ENCODE results near the gene RPF1.
A peak's percentile ranks its signal among the peaks of the same experiment; 100 is the strongest.
"Not testable (repeated sequence)": the region's sequence is repeated elsewhere in the genome, so short reads cannot be mapped to it uniquely, and the experiment has no call there.

Gene RPF1

DNA sequence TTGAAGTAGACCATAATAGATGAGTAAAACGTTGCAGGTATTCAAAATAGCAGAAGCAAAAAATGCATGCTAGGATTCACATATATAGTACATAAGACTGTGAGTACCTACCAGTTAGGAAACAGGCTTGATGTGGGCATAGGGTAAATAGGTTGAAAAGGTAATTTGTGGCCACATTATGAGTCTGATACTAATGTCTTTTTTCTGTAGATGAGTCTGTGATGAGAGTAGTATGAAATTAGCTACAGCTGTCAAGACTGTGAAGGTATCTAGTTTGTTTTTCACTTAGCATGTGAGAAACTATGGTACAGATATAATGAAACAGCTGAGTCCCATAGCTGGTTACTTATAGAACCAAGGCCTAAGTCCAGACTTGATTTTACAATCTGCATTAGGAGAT is 14.7 kb downstream of the RPF1 start:
- DNase-seq (ENCODE audit: low spot score) = no peak

GRCh38 chr1:84496498-84496897 is 17.4 kb downstream of the RPF1 start:
- DNase-seq (ENCODE audit: low spot score) = no peak

DNA sequence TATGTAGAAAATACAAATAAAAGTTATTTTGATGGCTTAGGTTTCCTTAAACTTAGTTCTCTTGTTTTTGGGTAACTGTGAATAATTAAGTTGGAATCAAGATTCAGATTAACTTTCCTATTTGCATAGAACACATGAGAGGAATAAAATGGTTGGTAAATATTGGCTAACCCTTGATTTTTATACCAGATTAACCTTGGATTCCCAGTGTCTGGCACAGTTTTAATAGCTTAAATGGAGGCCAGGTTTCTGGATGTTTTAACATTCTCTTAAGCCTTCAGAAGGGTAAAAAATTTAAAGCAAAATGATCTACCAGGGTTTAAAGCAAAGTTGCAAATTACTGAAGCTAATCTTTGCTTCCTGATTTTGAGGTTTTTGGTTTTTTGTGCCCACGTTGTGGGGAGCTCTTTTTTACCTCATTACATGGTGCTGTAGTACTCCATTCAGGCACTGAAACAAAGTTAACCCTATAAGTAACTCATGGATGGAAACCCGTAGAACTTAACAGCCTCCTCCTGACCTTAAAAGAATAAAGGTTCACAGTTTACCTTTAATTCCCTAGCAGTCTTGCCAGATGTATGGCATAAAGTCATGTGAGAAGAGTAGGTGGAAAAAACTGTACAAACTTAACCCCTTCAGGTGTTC is 18.7 kb downstream of the RPF1 start:
- DNase-seq (ENCODE audit: low spot score) = no peak

GRCh38 chr1:84502927-84503326 is 23.9 kb downstream of the RPF1 start:
- no peak for DNase-seq (ENCODE audit: low spot score)

DNA sequence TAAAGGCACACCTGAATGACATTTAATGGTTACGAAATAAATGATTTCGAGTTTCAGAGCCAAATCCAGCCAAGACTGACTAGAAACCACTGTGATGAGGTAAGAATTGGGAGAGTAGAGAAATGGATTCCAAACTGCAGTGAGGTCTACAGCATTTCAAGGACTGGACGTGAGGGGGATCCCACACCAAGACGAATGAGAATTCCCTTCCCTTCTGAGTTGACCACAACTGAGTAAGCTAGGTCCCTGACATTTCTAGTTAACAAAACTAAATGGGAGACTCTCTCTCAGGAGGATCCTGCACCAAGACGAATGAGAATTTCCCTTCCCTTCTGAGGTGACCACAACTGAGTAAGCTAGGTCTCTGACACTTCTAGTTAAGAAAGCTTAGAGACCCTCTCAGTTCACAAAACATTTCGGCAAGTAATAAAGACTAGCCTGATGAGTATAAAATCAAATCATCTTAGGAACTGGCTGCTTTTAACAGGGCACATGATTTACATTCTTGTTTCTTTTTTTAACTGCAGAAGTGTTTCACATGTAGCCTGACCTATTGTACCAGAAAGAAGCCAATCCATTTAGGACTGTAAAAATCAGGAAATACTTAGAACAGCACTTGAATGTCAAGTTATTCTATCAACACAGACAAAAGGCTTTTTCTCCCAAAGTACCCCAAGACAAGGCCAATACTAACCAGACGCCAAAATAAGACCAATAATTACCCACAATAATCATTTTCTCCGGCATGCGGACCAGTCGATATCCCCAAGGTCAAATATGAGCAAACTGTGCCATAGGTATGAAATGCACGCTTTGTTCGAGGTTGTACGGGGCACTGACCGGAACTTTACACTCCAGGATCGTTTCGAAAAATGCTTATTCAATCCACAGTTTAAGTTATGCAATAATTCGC is 25.8 kb downstream of the RPF1 start:
- peak; percentile 19 for DNase-seq (ENCODE audit: low spot score)

GRCh38 chr1:84505493-84506001 is 26.5 kb downstream of the RPF1 start:
- DNase-seq (ENCODE audit: low spot score) = peak; percentile 72

DNA sequence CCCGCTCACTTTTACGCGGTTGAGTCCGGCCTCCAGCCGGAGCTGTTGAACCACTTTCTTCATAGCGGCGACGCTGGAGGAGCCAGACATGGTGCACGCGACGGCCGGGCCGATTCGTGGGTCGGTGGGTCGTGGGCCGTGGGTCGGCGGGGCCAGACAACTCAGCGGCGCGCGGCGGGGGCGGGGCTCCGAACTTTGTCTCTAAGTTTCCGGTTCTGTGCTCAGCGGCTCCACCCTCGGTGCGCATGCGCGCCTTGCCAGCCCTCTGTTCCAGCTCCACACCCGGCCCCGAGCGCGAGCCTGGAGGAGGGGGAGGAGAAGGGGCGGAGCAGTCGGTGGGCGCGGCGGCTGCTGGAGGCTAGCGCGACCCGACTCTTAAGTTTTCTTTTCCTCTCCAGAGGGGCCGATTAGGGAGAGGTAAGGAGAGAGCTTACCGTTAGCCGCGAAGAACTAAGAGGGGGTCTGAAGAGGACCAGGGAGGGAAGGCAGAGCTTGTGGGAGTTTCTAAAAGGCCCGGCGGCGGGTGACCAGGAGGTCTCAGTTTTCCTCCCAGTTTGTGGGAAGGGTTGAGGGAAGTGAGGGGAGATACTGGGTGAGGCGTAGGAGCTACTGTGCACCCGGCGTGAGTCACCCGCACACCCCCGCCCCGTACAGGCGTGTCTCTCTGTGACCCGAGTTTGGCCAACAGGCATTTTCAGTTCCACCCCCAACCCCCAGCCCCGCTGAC is 27.1 kb downstream of the RPF1 start, which contains the start of the genes GNG5 and SPATA1:
Gene GNG5 (minus strand): TSS at position 580 of the 727 bp plus-strand sequence. CDS start 490 bp downstream, at position 90.
Gene SPATA1 (plus strand): TSS at position 385 of the 727 bp plus-strand sequence. CDS start 9,974 bp downstream, outside the sequence.
- peak; percentile 99 for DNase-seq (ENCODE audit: low spot score)

DNA sequence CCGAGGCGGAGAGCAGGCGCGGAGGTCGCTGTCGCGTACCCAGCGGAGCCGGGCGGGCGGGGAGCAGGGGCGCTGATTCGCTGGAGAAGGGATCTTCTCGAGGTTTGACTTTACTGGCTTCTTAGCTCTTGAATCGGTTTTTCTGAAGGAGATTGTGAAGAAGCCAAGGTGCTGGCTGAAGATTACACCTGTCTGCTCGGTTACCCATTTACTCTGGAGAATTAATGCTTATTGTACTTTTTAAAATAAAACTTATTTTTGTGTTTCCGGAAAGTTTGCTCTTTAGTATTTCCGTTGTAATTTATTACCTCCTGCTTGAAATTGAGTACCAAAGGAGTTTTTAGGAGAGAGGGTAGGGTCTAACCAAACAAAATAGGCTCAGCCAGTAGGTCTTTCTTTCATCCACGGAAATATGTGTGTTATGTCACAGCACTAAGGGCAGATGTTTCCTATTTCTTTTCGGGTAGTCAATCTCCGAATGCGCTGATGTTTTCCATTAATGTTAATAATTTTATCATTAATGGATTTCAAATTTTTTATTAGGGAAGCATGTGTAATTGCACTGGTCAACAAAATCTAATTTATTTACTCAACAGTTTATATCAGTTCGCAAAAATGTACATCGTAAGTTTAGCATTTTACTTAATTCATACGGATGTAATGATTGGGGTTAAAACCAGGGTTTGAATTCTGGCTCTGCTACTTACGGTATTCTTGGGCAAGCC is 27.8 kb downstream of the RPF1 start:
- DNase-seq (ENCODE audit: low spot score) = no peak

DNA sequence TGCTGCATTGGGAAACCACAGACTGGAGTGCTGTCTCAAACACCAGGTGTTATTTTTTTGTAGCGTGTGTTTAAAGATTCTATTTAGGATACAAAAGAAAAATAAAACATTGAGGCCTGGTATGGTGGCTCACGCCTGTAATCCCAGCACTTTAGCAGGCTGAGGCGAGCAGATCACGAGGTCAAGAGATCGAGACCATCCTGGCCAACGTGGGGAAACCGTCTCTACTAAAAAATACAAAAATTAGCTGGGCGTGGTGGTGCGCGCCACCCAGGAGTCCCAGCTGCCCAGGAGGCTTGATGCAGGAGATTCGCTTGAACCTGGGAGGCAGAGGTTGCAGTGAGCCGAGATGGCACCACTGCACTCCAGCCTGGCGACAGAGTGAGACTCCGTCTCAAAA is 28.8 kb downstream of the RPF1 start:
- not testable (repeated sequence) for DNase-seq (ENCODE audit: low spot score)

GRCh38 chr1:84508510-84508909 is 29.4 kb downstream of the RPF1 start:
- DNase-seq (ENCODE audit: low spot score) = no peak

DNA sequence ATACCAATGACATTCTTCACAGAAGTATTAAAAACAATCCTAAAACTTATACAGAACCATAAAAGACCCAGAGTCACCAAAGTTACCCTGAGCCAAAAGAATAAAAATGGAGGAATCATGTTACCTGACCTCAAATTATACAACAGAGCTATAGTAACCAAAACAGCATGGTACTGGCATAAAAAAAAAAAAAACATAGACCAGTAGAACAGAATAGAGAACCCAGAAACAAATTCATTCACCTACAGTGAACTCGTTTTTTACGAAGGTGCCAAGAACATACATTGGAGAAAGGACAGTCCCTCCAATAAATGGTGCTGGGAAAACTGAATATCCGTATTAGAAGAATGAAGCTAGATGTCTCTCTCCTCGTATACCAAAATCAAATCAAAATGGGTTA is 30.0 kb downstream of the RPF1 start:
- no peak for DNase-seq (ENCODE audit: low spot score)

- DNase-seq (ENCODE audit: low spot score) = no peak
These were observed 31.1 kb downstream of the RPF1 start for GRCh38 chr1:84510165-84510564.

GRCh38 chr1:84510668-84511067 is 31.6 kb downstream of the RPF1 start:
- DNase-seq (ENCODE audit: low spot score) = no peak

DNA sequence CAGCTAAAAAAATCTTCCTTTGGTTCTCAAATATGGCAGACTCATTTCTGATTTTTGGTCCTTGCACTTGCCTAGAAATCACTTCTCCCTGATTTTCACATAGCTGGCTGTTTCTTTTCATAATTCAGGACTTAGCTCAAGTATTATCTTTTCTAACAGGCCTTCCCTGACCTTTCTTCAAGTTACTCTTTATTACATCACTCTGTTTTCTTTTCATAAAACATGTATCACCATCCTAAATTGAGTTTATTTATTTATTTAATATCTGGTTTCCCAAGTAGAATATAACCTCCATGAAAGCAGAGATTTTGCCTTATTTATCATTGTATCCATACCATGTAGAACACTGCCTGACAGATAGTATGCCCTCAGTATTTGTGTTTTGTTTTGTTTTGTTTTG is 45.5 kb downstream of the RPF1 start:
- no peak for DNase-seq (ENCODE audit: low spot score)

- DNase-seq (ENCODE audit: low spot score) = no peak
These were observed 46.7 kb downstream of the RPF1 start for GRCh38 chr1:84525779-84526178.

DNA sequence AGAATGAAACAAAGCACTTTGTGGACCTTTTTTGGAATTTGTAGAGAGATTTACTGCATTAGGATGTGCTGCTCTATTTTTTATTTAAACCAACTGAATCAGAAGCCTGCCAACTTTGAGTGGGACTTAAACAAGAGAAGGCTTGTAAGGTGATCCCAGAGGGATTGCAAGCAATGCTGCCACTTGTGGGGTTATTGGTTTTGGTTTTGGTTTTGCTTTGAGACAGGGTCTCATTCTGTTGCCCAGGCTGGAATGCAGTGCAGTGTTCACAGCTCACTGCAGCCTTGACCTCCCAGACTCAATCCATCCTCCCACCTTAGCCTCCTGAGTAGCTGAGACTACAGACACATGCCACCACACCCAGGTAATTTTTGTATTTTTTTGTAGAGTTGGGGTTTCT is 59.5 kb downstream of the RPF1 start:
- no peak for DNase-seq (ENCODE audit: low spot score)

DNA sequence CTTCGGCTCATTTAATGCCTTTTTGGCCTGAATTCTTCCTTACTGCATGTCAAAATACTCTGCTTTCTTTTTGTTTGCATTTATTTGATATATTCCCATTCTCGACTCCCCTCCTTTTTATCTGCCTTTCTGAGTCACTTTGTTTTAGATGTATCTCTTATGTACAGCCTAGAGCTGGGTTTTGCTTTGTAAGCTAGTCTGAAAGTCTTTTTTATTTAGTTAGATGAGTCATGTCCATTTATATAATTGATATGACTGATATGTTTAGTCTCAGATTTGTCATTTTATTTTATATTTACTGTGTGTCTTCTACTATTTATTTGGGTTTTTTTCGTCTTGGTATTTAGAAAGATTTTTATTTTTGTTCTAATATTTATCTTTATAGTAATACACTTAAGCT is 60.9 kb downstream of the RPF1 start:
- no peak for DNase-seq (ENCODE audit: low spot score)

DNA sequence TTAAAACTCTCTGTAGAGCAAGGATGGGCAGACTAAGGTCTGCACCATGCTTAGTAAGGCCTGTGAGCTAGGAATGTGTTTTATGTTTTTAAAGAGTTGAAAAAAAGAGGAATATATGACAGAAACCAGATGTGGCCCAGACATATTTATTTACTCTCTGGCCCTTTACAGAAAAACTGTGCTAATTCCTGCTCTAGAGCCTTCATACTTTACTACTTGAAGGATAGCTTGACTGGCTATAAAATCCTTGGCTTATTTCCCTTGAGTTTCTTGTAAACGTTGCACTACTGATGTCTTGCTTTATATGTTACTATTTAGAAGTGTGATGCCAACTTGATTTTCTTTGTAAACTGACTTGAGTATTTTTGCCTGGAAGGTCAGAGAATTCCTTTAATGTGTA is 61.7 kb downstream of the RPF1 start:
- no peak for DNase-seq (ENCODE audit: low spot score)

- DNase-seq (ENCODE audit: low spot score) = no peak
These were observed 62.6 kb downstream of the RPF1 start for GRCh38 chr1:84541679-84542078.

Measured in AG08395 (cell line).